Tibial nerve (tissue), 3 donors: ENCODE measurements around the gene PITPNM3.

ENCODE experiments used
- POLR2A ChIP-seq, 2 donors: fragments of 450-650 bp; IDR thresholded peaks; one replicate each; pipeline ENCODE4 v1.6.1; 2017; ENCODE audit warnings: antibody characterized with exemption in 2 of 2, mild to moderate bottlenecking in 2 of 2, moderate library complexity in 2 of 2
- TF ChIP-seq, protein P1 (sequence below), 5 experiments: fragments of 200-600 bp in 3 of 5; fragments of 450-650 bp in 2 of 5; sonication (generic) in 3 of 5; IDR thresholded peaks; one replicate each; pipeline ENCODE4 v1.5.1; 2016 to 2019; ENCODE audit warnings: antibody characterized with exemption in 5 of 5, mild to moderate bottlenecking in 3 of 5, moderate library complexity in 2 of 5

DNA sequence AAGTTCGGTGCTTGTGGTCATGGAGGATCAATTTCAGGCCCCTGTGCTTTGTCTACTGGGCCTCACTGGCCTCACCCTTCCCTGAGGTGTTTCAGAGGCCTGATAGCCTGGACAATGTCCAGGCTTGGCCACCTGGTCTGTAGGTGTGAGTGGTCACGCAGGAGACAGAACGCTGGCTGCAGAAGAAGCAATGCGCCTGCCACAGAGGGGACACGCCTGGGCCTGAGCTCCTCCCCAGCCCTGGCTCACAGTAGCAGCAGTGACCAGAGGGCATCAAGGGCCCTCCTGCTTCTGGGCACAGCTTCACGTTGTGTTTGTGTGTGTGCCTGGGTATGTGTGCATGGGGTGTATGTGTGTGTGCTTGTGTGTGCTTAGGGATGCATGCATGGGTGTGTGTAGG lies 1.9 kb upstream of the PITPNM3 start:
- TF ChIP-seq, protein P1, sequence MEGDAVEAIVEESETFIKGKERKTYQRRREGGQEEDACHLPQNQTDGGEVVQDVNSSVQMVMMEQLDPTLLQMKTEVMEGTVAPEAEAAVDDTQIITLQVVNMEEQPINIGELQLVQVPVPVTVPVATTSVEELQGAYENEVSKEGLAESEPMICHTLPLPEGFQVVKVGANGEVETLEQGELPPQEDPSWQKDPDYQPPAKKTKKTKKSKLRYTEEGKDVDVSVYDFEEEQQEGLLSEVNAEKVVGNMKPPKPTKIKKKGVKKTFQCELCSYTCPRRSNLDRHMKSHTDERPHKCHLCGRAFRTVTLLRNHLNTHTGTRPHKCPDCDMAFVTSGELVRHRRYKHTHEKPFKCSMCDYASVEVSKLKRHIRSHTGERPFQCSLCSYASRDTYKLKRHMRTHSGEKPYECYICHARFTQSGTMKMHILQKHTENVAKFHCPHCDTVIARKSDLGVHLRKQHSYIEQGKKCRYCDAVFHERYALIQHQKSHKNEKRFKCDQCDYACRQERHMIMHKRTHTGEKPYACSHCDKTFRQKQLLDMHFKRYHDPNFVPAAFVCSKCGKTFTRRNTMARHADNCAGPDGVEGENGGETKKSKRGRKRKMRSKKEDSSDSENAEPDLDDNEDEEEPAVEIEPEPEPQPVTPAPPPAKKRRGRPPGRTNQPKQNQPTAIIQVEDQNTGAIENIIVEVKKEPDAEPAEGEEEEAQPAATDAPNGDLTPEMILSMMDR (IDR thresholded peaks at IDR 0.05) = no peak
- no peak for TF ChIP-seq POLR2A (IDR thresholded peaks at IDR 0.05)
